Mammary epithelial cell (primary cell): Measurements from ENCODE around the gene CDH13.

Experiments used
- CTCF ChIP-seq, 2 donors: IDR thresholded peaks in 1 of 2; conservative IDR thresholded peaks in 1 of 2; 2 replicates each; pipeline ENCODE4 v1.5.1; 2011 to 2012; ENCODE audit warnings: inconsistent platforms in 2 of 2, low read length in 2 of 2, mild to moderate bottlenecking in 2 of 2, control low read depth in 1 of 2, low read depth in 1 of 2; ENCODE audit not compliant: insufficient read depth in 1 of 2; ENCODE audit errors: extremely low read depth in 1 of 2
- EZH2 ChIP-seq: IDR thresholded peaks from 2 replicates; pipeline ENCODE4 v1.6.1; 2012; ENCODE audit warnings: low read length, inconsistent platforms, borderline replicate concordance

DNA sequence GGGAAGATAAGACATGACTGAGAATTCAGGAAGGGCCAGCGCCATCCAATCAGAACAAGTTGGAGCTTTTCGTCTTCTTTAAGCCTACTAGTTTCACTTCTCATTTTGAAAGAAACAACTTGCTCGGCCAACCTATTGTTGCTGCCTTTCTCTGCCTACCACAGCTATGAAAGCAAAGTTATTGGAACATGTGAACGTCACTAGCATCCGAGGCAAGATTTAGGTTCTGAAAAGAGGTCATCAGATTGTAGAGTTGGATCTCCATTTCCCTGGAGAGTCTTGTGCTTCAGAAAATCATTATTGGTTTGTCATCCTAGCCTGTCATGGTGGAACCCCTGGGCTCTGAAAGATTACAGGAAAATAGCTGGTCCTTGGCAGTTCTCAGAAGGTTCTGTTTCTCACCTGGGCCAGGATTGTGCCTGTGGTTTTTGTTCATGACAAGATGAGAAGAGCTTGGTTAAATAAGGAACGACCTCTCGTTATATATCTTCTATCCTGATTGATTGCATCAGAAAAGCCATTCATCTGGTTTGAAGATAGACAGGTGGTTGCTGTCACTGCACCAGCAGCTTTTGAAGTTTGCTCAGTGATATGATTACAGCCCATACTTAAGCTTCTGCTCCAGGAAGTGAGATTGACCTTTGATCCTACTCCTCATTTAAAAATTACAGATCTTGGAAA, 25.3 kb downstream of the CDH13 start:
- TF ChIP-seq EZH2 (no peak), CTCF (conservative IDR thresholded peaks at IDR 0.05 in 1 of 2, IDR thresholded peaks at IDR 0.05 in 1 of 2; ENCODE audit: extremely low read depth in 1 of 2, insufficient read depth in 1 of 2, low read depth in 1 of 2, low read length in 2 of 2) (no peak)
